Astrocyte of the spinal cord (primary cell): ENCODE results near the gene MVP.

Source experiments
- DNase-seq: peaks from one replicate; pipeline ENCODE4 v3.0.0; 2011; ENCODE audit warnings: low read depth, low spot score
- H3K4me3 ChIP-seq: 2 replicates; pipeline ENCODE4 v1.5.1; 2011; ENCODE audit warnings: low read depth, mild to moderate bottlenecking, low read length, moderate library complexity
- in situ Hi-C: cut with HindIII; loops from 2 replicates; pipeline ENCODE4 v1.10.0; 2017; ENCODE audit warnings: low sequenced_read_pairs
- TF ChIP-seq, protein P1 (sequence below): IDR thresholded peaks from 2 replicates; pipeline ENCODE4 v1.5.1; 2012; ENCODE audit warnings: low read depth, mild to moderate bottlenecking, low read length, inconsistent platforms

Gene MVP

DNA sequence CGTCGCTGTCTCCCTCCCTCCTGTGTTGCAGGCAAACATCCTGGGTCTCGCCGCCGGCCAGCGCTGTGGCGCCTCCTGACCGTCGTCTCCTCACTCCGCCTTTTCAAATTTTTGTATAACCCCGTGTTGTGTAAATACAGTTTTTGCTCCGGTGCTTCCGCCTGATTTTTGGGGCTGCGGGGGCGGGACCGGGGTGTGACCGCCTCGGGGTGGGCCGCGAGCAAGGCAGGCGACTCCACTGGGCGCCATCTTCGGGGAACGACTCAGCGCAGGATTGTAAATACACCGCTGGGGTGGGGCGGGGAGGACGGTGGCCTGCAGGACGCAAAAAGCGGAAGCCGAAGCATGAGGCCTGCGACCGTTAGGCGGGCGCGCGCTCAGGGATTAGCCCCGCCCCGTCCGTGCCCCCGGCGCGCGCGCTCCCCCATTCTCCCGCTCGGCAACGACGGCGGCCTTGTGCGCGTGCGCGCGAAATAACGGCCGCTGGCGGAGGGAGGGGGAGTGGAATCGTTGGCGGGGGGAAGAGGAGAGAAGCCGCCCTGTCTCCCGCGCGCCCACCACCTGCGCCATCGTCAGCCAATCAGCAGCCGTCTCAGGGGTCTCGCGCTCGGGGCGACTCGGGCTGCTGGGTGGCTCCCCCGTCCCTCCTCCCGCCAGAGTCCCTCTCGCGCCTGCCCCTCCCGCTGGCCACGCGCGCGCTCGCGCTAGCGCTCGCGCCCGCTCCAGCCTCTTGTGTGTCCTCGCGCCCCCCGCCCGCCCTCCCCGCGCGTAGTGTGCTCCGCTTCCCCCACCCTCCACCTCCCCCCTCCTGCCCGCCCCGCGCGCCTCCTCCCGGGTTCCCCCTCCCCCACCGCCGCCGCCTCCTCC, 14.8 kb upstream of the MVP start:
- peak; percentile 98 for DNase-seq
- H3K4me3 ChIP-seq = peak overlapping the region; percentile 71
- in situ Hi-C loops = no loop called here
- TF ChIP-seq, protein P1, sequence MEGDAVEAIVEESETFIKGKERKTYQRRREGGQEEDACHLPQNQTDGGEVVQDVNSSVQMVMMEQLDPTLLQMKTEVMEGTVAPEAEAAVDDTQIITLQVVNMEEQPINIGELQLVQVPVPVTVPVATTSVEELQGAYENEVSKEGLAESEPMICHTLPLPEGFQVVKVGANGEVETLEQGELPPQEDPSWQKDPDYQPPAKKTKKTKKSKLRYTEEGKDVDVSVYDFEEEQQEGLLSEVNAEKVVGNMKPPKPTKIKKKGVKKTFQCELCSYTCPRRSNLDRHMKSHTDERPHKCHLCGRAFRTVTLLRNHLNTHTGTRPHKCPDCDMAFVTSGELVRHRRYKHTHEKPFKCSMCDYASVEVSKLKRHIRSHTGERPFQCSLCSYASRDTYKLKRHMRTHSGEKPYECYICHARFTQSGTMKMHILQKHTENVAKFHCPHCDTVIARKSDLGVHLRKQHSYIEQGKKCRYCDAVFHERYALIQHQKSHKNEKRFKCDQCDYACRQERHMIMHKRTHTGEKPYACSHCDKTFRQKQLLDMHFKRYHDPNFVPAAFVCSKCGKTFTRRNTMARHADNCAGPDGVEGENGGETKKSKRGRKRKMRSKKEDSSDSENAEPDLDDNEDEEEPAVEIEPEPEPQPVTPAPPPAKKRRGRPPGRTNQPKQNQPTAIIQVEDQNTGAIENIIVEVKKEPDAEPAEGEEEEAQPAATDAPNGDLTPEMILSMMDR = no peak

DNA sequence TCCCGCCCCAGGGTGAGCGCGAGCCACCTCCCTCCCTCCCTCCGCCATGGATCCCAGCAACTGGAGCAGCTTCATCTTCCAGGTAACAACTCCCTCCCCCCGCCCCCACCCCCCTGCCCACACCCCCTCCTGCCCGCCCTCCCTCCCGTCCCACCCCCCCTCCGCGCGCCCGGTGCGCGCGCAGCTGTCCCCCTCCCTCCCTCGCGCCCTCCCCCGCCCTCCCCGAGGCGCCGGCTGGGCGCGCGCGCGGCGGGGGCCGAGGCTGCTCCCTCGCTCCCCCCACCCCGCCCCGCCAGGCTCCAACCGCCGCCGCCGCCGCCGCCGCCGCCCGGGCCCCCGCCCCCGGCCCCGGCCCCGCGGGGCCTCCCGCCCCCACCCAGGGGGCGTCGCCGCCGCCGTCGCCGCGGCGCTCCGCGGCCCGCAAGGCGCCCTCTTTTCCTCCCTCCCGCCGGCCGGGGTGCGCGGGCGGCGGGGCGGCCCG, 14.1 kb upstream of the MVP start, which contains the start of gene MAZ:
Gene MAZ, plus strand, starts transcription at position 431 of the 481 bp plus-strand sequence. CDS start 173 bp downstream, outside the sequence.
- in situ Hi-C loops = no loop called here
- TF ChIP-seq, protein P1 = no peak
- H3K4me3 ChIP-seq = peak within 1 kb of the TSS; percentile 71
- no peak for DNase-seq

DNA sequence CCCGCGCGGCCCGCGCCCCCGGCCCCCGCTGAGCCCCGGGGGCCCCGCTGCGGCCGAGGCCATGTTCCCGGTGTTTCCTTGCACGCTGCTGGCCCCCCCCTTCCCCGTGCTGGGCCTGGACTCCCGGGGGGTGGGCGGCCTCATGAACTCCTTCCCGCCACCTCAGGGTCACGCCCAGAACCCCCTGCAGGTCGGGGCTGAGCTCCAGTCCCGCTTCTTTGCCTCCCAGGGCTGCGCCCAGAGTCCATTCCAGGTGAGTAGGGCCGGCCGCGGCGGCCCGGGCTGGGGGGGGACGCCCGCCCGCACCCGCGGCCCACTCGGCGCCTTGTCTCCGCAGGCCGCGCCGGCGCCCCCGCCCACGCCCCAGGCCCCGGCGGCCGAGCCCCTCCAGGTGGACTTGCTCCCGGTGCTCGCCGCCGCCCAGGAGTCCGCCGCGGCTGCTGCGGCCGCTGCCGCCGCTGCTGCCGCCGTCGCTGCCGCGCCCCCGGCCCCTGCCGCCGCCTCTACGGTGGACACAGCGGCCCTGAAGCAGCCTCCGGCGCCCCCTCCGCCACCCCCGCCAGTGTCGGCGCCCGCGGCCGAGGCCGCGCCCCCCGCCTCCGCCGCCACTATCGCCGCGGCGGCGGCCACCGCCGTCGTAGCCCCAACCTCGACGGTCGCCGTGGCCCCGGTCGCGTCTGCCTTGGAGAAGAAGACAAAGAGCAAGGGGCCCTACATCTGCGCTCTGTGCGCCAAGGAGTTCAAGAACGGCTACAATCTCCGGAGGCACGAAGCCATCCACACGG, 13.4 kb upstream of the MVP start:
- H3K4me3 ChIP-seq = peak overlapping the region; percentile 64
- TF ChIP-seq, protein P1 = no peak
- in situ Hi-C loops = no loop called here
- peak; percentile 64 for DNase-seq

DNA sequence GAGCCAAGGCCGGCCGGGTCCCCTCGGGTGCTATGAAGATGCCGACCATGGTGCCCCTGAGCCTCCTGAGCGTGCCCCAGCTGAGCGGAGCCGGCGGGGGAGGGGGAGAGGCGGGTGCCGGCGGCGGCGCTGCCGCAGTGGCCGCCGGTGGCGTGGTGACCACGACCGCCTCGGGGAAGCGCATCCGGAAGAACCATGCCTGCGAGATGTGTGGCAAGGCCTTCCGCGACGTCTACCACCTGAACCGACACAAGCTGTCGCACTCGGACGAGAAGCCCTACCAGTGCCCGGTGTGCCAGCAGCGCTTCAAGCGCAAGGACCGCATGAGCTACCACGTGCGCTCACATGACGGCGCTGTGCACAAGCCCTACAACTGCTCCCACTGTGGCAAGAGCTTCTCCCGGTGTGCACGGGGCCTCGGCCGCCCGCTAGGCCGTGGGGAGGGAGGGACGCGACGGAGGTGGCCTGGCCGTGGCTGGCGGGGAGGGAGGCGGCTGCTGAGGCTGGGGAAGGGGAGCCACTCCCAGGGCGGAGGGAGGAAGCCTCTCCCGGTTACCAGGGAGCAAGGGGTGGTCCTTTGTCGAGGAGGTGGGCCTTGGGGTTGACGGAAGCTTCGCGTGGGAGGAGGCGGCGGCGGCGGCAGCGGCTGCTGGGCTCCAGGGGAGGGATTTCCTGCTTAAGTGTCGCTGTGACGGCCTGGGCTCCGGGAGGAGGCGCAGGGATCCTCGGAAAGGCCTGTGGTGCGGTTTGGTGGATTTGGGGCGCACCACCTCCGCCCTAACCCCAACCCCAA, 12.6 kb upstream of the MVP start:
- TF ChIP-seq, protein P1 = peak; percentile 68
- in situ Hi-C loops = no loop called here
- peak; percentile 96 for DNase-seq
- H3K4me3 ChIP-seq = peak overlapping the region; percentile 64

DNA sequence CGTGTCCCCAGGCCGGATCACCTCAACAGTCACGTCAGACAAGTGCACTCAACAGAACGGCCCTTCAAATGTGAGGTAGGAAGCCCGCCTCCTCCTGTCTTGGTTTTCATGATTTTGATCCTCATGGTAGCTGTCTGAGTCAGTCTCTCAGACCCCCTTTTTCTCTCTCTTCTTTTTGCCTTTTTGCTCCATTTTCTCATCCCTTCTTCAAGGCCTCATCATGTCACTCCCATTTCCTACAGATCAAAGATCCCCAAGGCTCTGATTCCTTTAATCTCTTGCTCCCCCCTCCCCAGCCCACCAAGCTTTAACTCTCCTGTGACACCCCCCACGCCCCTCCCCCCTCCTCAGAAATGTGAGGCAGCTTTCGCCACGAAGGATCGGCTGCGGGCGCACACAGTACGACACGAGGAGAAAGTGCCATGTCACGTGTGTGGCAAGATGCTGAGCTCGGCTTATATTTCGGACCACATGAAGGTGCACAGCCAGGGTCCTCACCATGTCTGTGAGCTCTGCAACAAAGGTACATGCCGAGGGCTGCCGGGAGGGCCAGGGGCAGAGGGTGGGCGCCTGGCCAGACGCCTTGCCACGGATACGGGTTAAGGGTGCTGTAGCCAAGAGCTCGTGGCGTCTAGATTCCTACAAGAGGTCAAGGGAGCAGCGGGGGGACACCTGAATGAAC, 11.9 kb upstream of the MVP start:
- peak overlapping the region; percentile 64 for H3K4me3 ChIP-seq
- in situ Hi-C loops = no loop called here
- TF ChIP-seq, protein P1 = no peak
- DNase-seq = no peak
